Spleen (tissue), 11 donors: ENCODE measurements around the gene MPND. TPM values are rescaled to one million over a fixed set of nuclear protein-coding genes. Genes with fewer than 3 reads are reported as not detected.

Experiments used
- DNase-seq: peaks from one replicate; pipeline ENCODE4 v3.0.0-alpha.2; 2020
- H3K27ac ChIP-seq, 8 donors: fragments of 200-600 bp; sonication (generic) in 7 of 8; 1 replicate in 4 of 8; 2 replicates in 4 of 8; pipeline versions ENCODE4 v1.5.0 to v1.8.0; 2016 to 2021; ENCODE audit warnings: inconsistent platforms in 4 of 8, mild to moderate bottlenecking in 4 of 8, moderate library complexity in 1 of 8
- H3K27me3 ChIP-seq, 7 donors: fragments of 200-600 bp; sonication (generic) in 6 of 7; replicated peaks in 1 of 7; 1 replicate in 4 of 7; 2 replicates in 3 of 7; pipeline versions ENCODE4 v1.5.0 to v1.8.0; 2016 to 2021; ENCODE audit warnings: inconsistent platforms in 3 of 7, mild to moderate bottlenecking in 1 of 7
- H3K36me3 ChIP-seq, 6 donors: fragments of 200-600 bp; sonication (generic) in 5 of 6; 1 replicate in 4 of 6; 2 replicates in 2 of 6; pipeline versions ENCODE4 v1.5.0 to v1.8.0; 2016 to 2021; ENCODE audit warnings: inconsistent platforms in 2 of 6
- H3K4me1 ChIP-seq, 6 donors: fragments of 200-600 bp; sonication (generic) in 5 of 6; 1 replicate in 3 of 6; 2 replicates in 3 of 6; pipeline versions ENCODE4 v1.5.0 to v1.8.0; 2016 to 2021; ENCODE audit warnings: inconsistent platforms in 3 of 6
- H3K4me3 ChIP-seq, 8 donors: fragments of 200-600 bp; sonication (generic) in 7 of 8; 1 replicate in 4 of 8; 2 replicates in 4 of 8; pipeline versions ENCODE4 v1.5.0 to v1.8.0; 2016 to 2021; ENCODE audit warnings: inconsistent platforms in 4 of 8, mild to moderate bottlenecking in 4 of 8, moderate library complexity in 2 of 8
- H3K9me3 ChIP-seq, 8 donors: fragments of 200-600 bp; sonication (generic) in 7 of 8; 1 replicate in 4 of 8; 2 replicates in 4 of 8; pipeline versions ENCODE4 v1.5.0 to v1.8.0; 2016 to 2021; ENCODE audit warnings: inconsistent platforms in 4 of 8
- CTCF ChIP-seq, 11 experiments: fragments of 200-600 bp in 7 of 11; fragments of 450-650 bp in 4 of 11; sonication (generic) in 4 of 11; IDR thresholded peaks in 8 of 11; conservative IDR thresholded peaks in 3 of 11; 1 replicate in 7 of 11; 2 replicates in 4 of 11; pipeline versions ENCODE4 v1.4.0 to v1.8.0; 2016 to 2021; ENCODE audit warnings: antibody characterized with exemption in 11 of 11, inconsistent platforms in 4 of 11, mild to moderate bottlenecking in 1 of 11
- POLR2A ChIP-seq, 3 donors: fragments of 450-650 bp; IDR thresholded peaks; one replicate each; pipeline ENCODE4 v1.5.1; 2017; ENCODE audit warnings: antibody characterized with exemption in 3 of 3, mild to moderate bottlenecking in 1 of 3
- POLR2AphosphoS5 ChIP-seq, 3 donors: sonication (generic); formaldehyde crosslinking; IDR thresholded peaks; one replicate each; pipeline ENCODE4 v1.5.1; 2017; ENCODE audit warnings: antibody characterized with exemption in 3 of 3
- WGBS, 5 donors: extraction: QIAGEN DNeasy Blood & Tissue Kit in 3 of 5; methylation state at CpG; one replicate each; pipeline versions ENCODE4 v1.1.5 to v1.1.7; 2013 to 2018; 5-methylcytosine and 5-hydroxymethylcytosine counted together
- intact Hi-C: fragments of 100-400 bp; cut with DNase I; formaldehyde crosslinking; loops from one replicate; pipeline ENCODE4 v1.15.0; 2023; ENCODE audit warnings: low total_unique reads
- polyA plus RNA-seq, 3 donors: library from polyadenylated mRNA; stranded (reverse); fragments of 200-250 nt; gene quantifications; one replicate each; pipeline ENCODE4 v1.2.1, GENCODE V29; 2013
- total RNA-seq, 7 donors: library from RNA; depleted of rRNA in 3 of 7; stranded (reverse); fragments of >200 nt in 3 of 7; fragmentation: NEBNext Ultra II Directional in 4 of 7; extraction: Animal tissue kit (Norgen Biotek cat#: 25700) in 4 of 7; gene quantifications; one replicate each; pipeline versions ENCODE4 v1.1.0 to v1.2.1, GENCODE V29; 2016 to 2021
- donor health status: healthy with polysubstance abuse.
- donor health status: DM: no; HTN: no; CAD: no; lungs with moderate emphysema.
- donor health status: DM: no; HTN: no; CAD: no.
- donor health status: Bipolar disorder and iron deficiency.
- donor health status: healthy.
- donor health status: DM: no; HTN: no; CAD: no.
- donor health status: DM: yes; HTN: yes; CAD: no.

Gene MPND
- total and polyA plus RNA-seq, 10 donors = 6.4 to 24.2 (median 16.0) TPM

- intact Hi-C loops = no loop called here
- Histone ChIP-seq H3K4me3 (peak overlapping the region in 1 of 8 donors; percentile 44), H3K9me3 (no peaks in the 10 kb centered on the region), H3K36me3 (peaks cover 0 to 47% (median 2%) of the 10 kb centered on the region in 6 donors), H3K27ac (peak overlapping the region; percentile 37 to 92 (median 85)), H3K4me1 (peaks cover 91 to 100% (median 100%) of the 10 kb centered on the region in 6 donors), H3K27me3 (no peaks in the 10 kb centered on the region)
- peak in 3 of 11 experiments; percentile 10 to 31 (median 25) for TF ChIP-seq CTCF (IDR thresholded peaks at IDR 0.05 in 8 of 11, conservative IDR thresholded peaks at IDR 0.05 in 3 of 11)
- peak; percentile 63 to 88 (median 72) for TF ChIP-seq POLR2AphosphoS5 (IDR thresholded peaks at IDR 0.05)
- TF ChIP-seq POLR2A (IDR thresholded peaks at IDR 0.05) = no peak
- DNase-seq = no peak
- WGBS, 5 donors = 46 to 66% (median 48%) methylated on average over 8 to 27 of the region's 27 CpGs
These were observed 31.3 kb downstream of the MPND start for GRCh38 chr19:4374498-4375163.

GRCh38 chr19:4375164-4376027 lies 32.0 kb downstream of the MPND start:
- no peak for DNase-seq
- WGBS, 5 donors = 51 to 61% (median 56%) methylated on average over 14 to 16 of the region's 16 CpGs
- H3K9me3 ChIP-seq = no peaks in the 10 kb centered on the region

GRCh38 chr19:4376028-4376670 lies 32.8 kb downstream of the MPND start:
- intact Hi-C loops = no loop called here
- WGBS, 5 donors = 55 to 73% (median 65%) methylated on average over 15 to 16 of the region's 16 CpGs
- H3K4me3 ChIP-seq = peak overlapping the region in 1 of 8 donors; percentile 44

More at GRCh38 chr19:4375164-4376027, 32.0 kb downstream of the MPND start:
- no peaks in the 10 kb centered on the region for H3K27me3 ChIP-seq
- intact Hi-C loops = no loop called here
- peaks cover 91 to 100% (median 100%) of the 10 kb centered on the region in 6 donors for H3K4me1 ChIP-seq
- peaks cover 0 to 47% (median 2%) of the 10 kb centered on the region in 6 donors for H3K36me3 ChIP-seq
- TF ChIP-seq POLR2A (IDR thresholded peaks at IDR 0.05) = no peak
- TF ChIP-seq POLR2AphosphoS5 (IDR thresholded peaks at IDR 0.05) = peak in 2 of 3 donors; percentile 48 to 69
- peak in 8 of 11 experiments; percentile 21 to 37 (median 32) for TF ChIP-seq CTCF (IDR thresholded peaks at IDR 0.05 in 8 of 11, conservative IDR thresholded peaks at IDR 0.05 in 3 of 11)
- peak overlapping the region; percentile 37 to 92 (median 85) for H3K27ac ChIP-seq
- H3K4me3 ChIP-seq = peak overlapping the region in 1 of 8 donors; percentile 44

More at GRCh38 chr19:4376028-4376670, 32.8 kb downstream of the MPND start:
- H3K9me3 ChIP-seq = no peaks in the 10 kb centered on the region
- no peaks in the 10 kb centered on the region for H3K27me3 ChIP-seq
- peaks cover 89 to 100% (median 97%) of the 10 kb centered on the region in 6 donors for H3K4me1 ChIP-seq
- no peak for DNase-seq
- no peak for TF ChIP-seq POLR2AphosphoS5 (IDR thresholded peaks at IDR 0.05)
- TF ChIP-seq CTCF (IDR thresholded peaks at IDR 0.05 in 8 of 11, conservative IDR thresholded peaks at IDR 0.05 in 3 of 11) = no peak
- TF ChIP-seq POLR2A (IDR thresholded peaks at IDR 0.05) = no peak
- H3K27ac ChIP-seq = peak overlapping the region in 6 of 8 donors; percentile 83 to 92 (median 86)
- H3K36me3 ChIP-seq = peaks cover 0 to 44% (median 2%) of the 10 kb centered on the region in 6 donors
